Endothelial cell of umbilical vein (primary cell): ENCODE results near the gene ALDH1L2. TPM values are rescaled to one million over a fixed set of nuclear protein-coding genes. Genes with fewer than 3 reads are reported as not detected.

Experiments
- BruUV-seq: library from RNA; stranded (reverse); fragments of 400-500 nt; replicated peaks from 2 replicates; lab custom pipeline; 2021; lab: Mats Ljungman, UMichigan
- CTCF ChIA-PET: fragments of 300-600, 350-600 bp; sonication (Branson Sonifier 250); formaldehyde crosslinking; loops from one replicate; lab custom pipeline; 2021; ENCODE audit warnings: antibody characterized with exemption, inconsistent platforms; lab: Charles Lee
- POLR2A ChIA-PET: fragments of 300-600, 350-600 bp; sonication (Branson Sonifier 250); formaldehyde crosslinking; loops from one replicate; lab custom pipeline; 2021; ENCODE audit warnings: antibody characterized with exemption, inconsistent platforms; lab: Charles Lee
- DNase-seq: peaks from one replicate; pipeline ENCODE4 v3.0.0-alpha.2; 2011; ENCODE audit warnings: low read depth, low spot score
- FAIRE-seq: peaks from 2 replicates; lab custom pipeline; 2011; peaks lifted over from hg19 to GRCh38; lab: Jason Lieb, UNC
- H2AFZ ChIP-seq: 2 replicates; pipeline ENCODE4 v1.6.0; 2012; ENCODE audit warnings: low read depth, low read length, control low read depth, inconsistent platforms
- H3K27ac ChIP-seq: 2 replicates; pipeline ENCODE4 v1.5.1; 2011; ENCODE audit warnings: low read depth, mild to moderate bottlenecking, control low read depth, low read length, moderate library complexity; ENCODE audit not compliant: insufficient read depth
- H3K27me3 ChIP-seq, 2 experiments: 2 replicates each; pipeline versions ENCODE4 v1.6.0 to v1.6.1; 2011; ENCODE audit warnings: low read length in 2 of 2, mixed read lengths in 1 of 2; ENCODE audit not compliant: control insufficient read depth in 2 of 2, insufficient read depth in 2 of 2
- H3K36me3 ChIP-seq, 2 experiments: 2 replicates in 1 of 2; 3 replicates in 1 of 2; pipeline ENCODE4 v1.5.1; 2011; ENCODE audit warnings: low read length in 2 of 2, mild to moderate bottlenecking in 1 of 2, moderate library complexity in 1 of 2; ENCODE audit not compliant: control insufficient read depth in 2 of 2, insufficient read depth in 2 of 2; ENCODE audit errors: extremely low read depth in 1 of 2
- H3K4me1 ChIP-seq: 3 replicates; pipeline ENCODE4 v1.5.1; 2011; ENCODE audit warnings: mild to moderate bottlenecking, low read length; ENCODE audit not compliant: control insufficient read depth, insufficient read depth; ENCODE audit errors: extremely low read depth
- H3K4me2 ChIP-seq: 2 replicates; pipeline ENCODE4 v1.6.1; 2011; ENCODE audit warnings: low read length, control low read depth, mixed read lengths; ENCODE audit not compliant: insufficient read depth
- H3K4me3 ChIP-seq, 3 experiments: fragments of 200-600 bp in 1 of 3; sonication (generic), shearing (Covaris generic) in 1 of 3; replicated peaks in 1 of 3; 2 replicates each; pipeline ENCODE4 v1.5.1; 2011 to 2016; ENCODE audit warnings: control low read depth in 3 of 3, low read length in 3 of 3, mild to moderate bottlenecking in 2 of 3, inconsistent platforms in 1 of 3, low read depth in 1 of 3, moderate library complexity in 1 of 3; ENCODE audit not compliant: insufficient read depth in 1 of 3
- H3K79me2 ChIP-seq: 2 replicates; pipeline ENCODE4 v1.6.0; 2012; ENCODE audit warnings: low read length, inconsistent platforms; ENCODE audit not compliant: control insufficient read depth, insufficient read depth
- H3K9ac ChIP-seq: replicated peaks from 2 replicates; pipeline ENCODE3; 2011; ENCODE audit warnings: low read length, control low read depth; ENCODE audit not compliant: insufficient read depth; ENCODE audit errors: extremely low read depth
- H3K9me1 ChIP-seq: replicated peaks from 3 replicates; pipeline ENCODE4 v1.6.0; 2011; ENCODE audit warnings: mild to moderate bottlenecking, low read length; ENCODE audit not compliant: control insufficient read depth, insufficient read depth; ENCODE audit errors: extremely low read depth
- H3K9me3 ChIP-seq: replicated peaks from 2 replicates; pipeline ENCODE4 v1.5.1; 2012; ENCODE audit warnings: low read length, inconsistent platforms; ENCODE audit not compliant: control insufficient read depth, insufficient read depth
- H4K20me1 ChIP-seq: replicated peaks from 2 replicates; pipeline ENCODE3; 2011; ENCODE audit warnings: mild to moderate bottlenecking, low read length; ENCODE audit not compliant: control insufficient read depth, insufficient read depth; ENCODE audit errors: extremely low read depth
- EZH2 ChIP-seq: IDR thresholded peaks from 2 replicates; pipeline ENCODE4 v1.6.1; 2012; ENCODE audit warnings: borderline replicate concordance, low read depth, mild to moderate bottlenecking, moderate library complexity, low read length, inconsistent platforms; ENCODE audit not compliant: severe bottlenecking
- FOS ChIP-seq: IDR thresholded peaks from 2 replicates; pipeline ENCODE4 v1.6.1; 2011; ENCODE audit warnings: mild to moderate bottlenecking, low read length, moderate library complexity, borderline replicate concordance; ENCODE audit not compliant: insufficient read depth
- GATA2 ChIP-seq: IDR thresholded peaks from 2 replicates; pipeline ENCODE4 v1.7.0; 2011; ENCODE audit warnings: low read depth, mild to moderate bottlenecking, moderate library complexity, mixed read lengths, low read length; ENCODE audit not compliant: insufficient read length, insufficient read depth
- JUN ChIP-seq: IDR thresholded peaks from 2 replicates; pipeline ENCODE4 v1.6.1; 2011; ENCODE audit warnings: borderline replicate concordance, low read depth; ENCODE audit not compliant: insufficient read length, insufficient read depth
- MAX ChIP-seq: IDR thresholded peaks from 2 replicates; pipeline ENCODE4 v1.6.1; 2011; ENCODE audit not compliant: insufficient read depth, insufficient read length
- MYC ChIP-seq: IDR thresholded peaks from one replicate; pipeline ENCODE4 v1.6.1; 2011; ENCODE audit warnings: mild to moderate bottlenecking, low read depth, low read length
- POLR2A ChIP-seq: IDR thresholded peaks from 2 replicates; pipeline ENCODE4 v1.6.1; 2012; ENCODE audit warnings: low read depth, mild to moderate bottlenecking, control low read depth, low read length
- POLR2AphosphoS5 ChIP-seq: IDR thresholded peaks from 2 replicates; pipeline ENCODE4 v1.6.1; 2012; ENCODE audit warnings: low read depth, mild to moderate bottlenecking, control low read depth, low read length, moderate library complexity; ENCODE audit not compliant: insufficient read depth
- dilution Hi-C: fragments of 300-500 bp; cut with MboI; formaldehyde crosslinking; loops from one replicate; pipeline ENCODE4 v1.15.0; 2019; ENCODE audit warnings: low sequenced_read_pairs; ENCODE audit not compliant: extremely low pct_ligation_motif_present
- intact Hi-C: fragments of 100-400 bp; cut with micrococcal nuclease; formaldehyde crosslinking; loops from one replicate; pipeline ENCODE4 v1.10.0; 2022
- polyA plus RNA-seq, 4 experiments: library from polyadenylated mRNA; depleted of rRNA in 3 of 4; stranded (reverse) in 3 of 4; unstranded in 1 of 4; fragments of >200 nt; gene quantifications; 2 replicates each; pipeline versions ENCODE4 v1.2.1 to v1.2.3, GENCODE V29; 2011 to 2012; ENCODE audit warnings: missing spikeins in 1 of 4
- total RNA-seq: library from RNA; stranded (reverse); gene quantifications from 2 replicates; pipeline ENCODE4 v1.2.3, GENCODE V29; 2021
- TF ChIP-seq, protein P1 (sequence below), 2 donors: IDR thresholded peaks; 1 replicate in 1 of 2; 2 replicates in 1 of 2; pipeline ENCODE4 v1.5.1; 2011; ENCODE audit warnings: low read length in 2 of 2, mild to moderate bottlenecking in 2 of 2, moderate library complexity in 2 of 2, control low read depth in 1 of 2, inconsistent platforms in 1 of 2, low read depth in 1 of 2; ENCODE audit not compliant: insufficient read depth in 1 of 2; ENCODE audit errors: extremely low read depth in 1 of 2

Gene ALDH1L2
- total and polyA plus RNA-seq, 2 donors (not counting 3 experiments of a cell fraction or from before 2014, with no cell fraction given): 1.4 to 2.5 TPM

GRCh38 chr12:105036937-105037649 lies 47.2 kb downstream of the ALDH1L2 start:
- DNase-seq (peak; percentile 14), FAIRE-seq (no peak)
- CTCF ChIA-PET: interaction anchor here (0.9 to 2.5 kb wide), 2 partner anchors 16 to 655 kb away, joined by 3 to 7 read pairs; no protein-coding TSS in a partner anchor
- H3K4me2 ChIP-seq: no peak overlapping the region
- TF ChIP-seq EZH2 (no peak), MAX (no peak), MYC (no peak), GATA2 (no peak), POLR2A (no peak), JUN (peak; percentile 22), POLR2AphosphoS5 (no peak), FOS (peak; percentile 46)
- TF ChIP-seq, protein P1, sequence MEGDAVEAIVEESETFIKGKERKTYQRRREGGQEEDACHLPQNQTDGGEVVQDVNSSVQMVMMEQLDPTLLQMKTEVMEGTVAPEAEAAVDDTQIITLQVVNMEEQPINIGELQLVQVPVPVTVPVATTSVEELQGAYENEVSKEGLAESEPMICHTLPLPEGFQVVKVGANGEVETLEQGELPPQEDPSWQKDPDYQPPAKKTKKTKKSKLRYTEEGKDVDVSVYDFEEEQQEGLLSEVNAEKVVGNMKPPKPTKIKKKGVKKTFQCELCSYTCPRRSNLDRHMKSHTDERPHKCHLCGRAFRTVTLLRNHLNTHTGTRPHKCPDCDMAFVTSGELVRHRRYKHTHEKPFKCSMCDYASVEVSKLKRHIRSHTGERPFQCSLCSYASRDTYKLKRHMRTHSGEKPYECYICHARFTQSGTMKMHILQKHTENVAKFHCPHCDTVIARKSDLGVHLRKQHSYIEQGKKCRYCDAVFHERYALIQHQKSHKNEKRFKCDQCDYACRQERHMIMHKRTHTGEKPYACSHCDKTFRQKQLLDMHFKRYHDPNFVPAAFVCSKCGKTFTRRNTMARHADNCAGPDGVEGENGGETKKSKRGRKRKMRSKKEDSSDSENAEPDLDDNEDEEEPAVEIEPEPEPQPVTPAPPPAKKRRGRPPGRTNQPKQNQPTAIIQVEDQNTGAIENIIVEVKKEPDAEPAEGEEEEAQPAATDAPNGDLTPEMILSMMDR (IDR thresholded peaks at IDR 0.05; ENCODE audit: extremely low read depth in 1 of 2, insufficient read depth in 1 of 2, low read depth in 1 of 2, low read length in 2 of 2): no peak
- dilution Hi-C loops: no loop called here
- no TSS peak for BruUV-seq
- H3K9me3 ChIP-seq: no peaks in the 10 kb centered on the region
- peaks cover 4% of the 10 kb centered on the region for H3K4me1 ChIP-seq
- POLR2A ChIA-PET: no interaction called here
- H3K9ac ChIP-seq: no peak overlapping the region
- no peaks in the 10 kb centered on the region for H4K20me1 ChIP-seq
- H3K4me3 ChIP-seq: no peak overlapping the region
- no peaks in the 10 kb centered on the region for H3K79me2 ChIP-seq
- no peak overlapping the region for H3K27ac ChIP-seq
- no peak overlapping the region for H2AFZ ChIP-seq
- H3K36me3 ChIP-seq: no peaks in the 10 kb centered on the region
- H3K9me1 ChIP-seq: no peaks in the 10 kb centered on the region
- intact Hi-C loops: no loop called here
- H3K27me3 ChIP-seq: no peaks in the 10 kb centered on the region
